Fibroblast of the aortic adventitia (primary cell): Measurements from ENCODE around the gene SBF2. TPM values are rescaled to one million over a fixed set of nuclear protein-coding genes. Genes with fewer than 3 reads are reported as not detected.

Source experiments
- DNase-seq: peaks from one replicate; pipeline ENCODE4 v3.0.0-alpha.2; 2010; ENCODE audit warnings: low read depth
- H3K4me3 ChIP-seq: 2 replicates; pipeline ENCODE4 v1.5.1; 2011; ENCODE audit warnings: low read depth, mild to moderate bottlenecking, control low read depth, low read length, moderate library complexity
- CTCF ChIP-seq: IDR thresholded peaks from 2 replicates; pipeline ENCODE4 v1.5.1; 2011; ENCODE audit warnings: mild to moderate bottlenecking, low read length, control low read depth, inconsistent platforms; ENCODE audit not compliant: insufficient read depth
- total RNA-seq: library from RNA; depleted of rRNA; stranded (reverse); fragments of >200 nt; gene quantifications from 2 replicates; pipeline ENCODE4 v1.2.3, GENCODE V29; 2012; ENCODE audit warnings: low replicate concordance

Gene SBF2
- total RNA-seq, 1 donor, result 65.3 TPM

DNA sequence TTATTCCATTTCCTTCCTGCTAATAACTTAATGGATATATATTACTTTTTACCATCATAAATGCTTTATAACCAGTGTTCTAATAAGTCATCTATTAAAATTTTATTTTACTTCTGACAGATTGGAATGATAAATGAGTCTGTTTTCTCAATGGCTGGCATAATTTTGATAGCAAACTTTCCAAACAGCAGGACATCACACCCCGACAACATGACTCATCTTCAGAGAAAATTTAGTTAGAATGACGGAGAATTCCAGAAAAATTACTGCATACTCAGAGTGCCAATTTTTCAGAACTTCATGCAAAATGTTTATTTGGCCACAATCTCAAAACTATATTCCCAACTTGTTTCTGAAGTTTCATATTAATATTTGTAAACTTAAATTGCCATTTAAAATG, 455.8 kb downstream of the SBF2 start:
- TF ChIP-seq CTCF, result no peak
- peak; percentile 50 for DNase-seq
- no peak overlapping the region for H3K4me3 ChIP-seq

DNA sequence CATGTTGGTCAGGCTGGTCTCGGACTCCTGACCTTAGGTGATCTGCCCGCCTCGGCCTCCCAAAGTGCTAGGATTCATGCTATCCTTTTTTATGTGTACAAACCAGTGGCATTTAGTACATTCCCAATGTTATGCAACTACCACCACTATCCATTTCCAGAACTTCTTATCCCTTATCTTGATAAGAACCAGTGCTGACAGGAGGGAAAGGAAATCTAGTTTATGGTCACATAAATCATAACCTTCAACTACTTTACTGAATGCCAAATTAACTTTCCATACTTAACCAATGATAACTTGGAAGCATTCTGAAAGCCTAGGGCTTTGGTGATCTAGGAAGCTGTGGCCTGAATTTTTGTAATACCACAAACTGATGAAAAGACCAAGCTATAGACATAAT, 459.7 kb downstream of the SBF2 start:
- H3K4me3 ChIP-seq, result no peak overlapping the region
- DNase-seq, result peak; percentile 84
- no peak for TF ChIP-seq CTCF

DNA sequence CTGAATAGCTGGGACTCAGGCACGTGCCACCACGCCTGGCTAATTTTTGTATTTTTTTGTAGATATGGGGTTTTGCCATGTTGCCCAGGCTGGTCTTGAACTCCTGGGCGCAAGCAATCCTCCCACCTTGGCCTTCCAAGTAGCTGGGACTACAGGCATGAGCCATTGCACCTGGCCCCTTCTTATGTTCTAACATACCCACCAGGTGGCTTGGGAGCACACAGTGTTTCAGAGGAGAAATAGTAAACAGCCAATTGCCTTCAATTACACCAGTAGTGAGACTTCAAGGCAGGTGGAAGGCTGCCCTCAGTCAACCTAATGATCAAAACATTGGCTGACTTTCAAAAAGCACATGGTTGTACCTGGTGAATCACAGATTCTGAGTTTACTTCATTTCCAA, 462.9 kb downstream of the SBF2 start:
- H3K4me3 ChIP-seq, result no peak overlapping the region
- DNase-seq, result no peak
- TF ChIP-seq CTCF, result no peak

DNA sequence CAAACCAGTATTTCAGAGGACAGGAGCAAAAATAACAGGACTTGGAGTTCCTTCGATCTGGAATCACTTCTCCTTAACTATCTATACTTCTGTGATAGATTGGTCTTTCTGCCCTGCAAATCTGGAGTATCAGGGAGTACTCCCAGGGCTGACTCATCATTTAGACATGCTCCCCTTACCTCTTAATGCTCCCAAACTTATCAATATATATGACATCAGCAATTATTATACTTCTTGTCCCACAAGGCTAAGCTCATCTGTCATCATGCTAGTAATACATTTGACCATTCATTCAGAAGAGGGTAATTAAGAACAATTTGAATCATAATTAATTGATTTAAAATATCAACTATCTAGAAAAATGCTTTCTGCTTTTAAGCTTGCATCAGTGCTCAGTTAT, 466.3 kb downstream of the SBF2 start:
- DNase-seq, result peak; percentile 18
- no peak overlapping the region for H3K4me3 ChIP-seq
- TF ChIP-seq CTCF, result no peak

GRCh38 chr11:9826390-9826789, 467.6 kb downstream of the SBF2 start:
- TF ChIP-seq CTCF, result no peak
- H3K4me3 ChIP-seq, result no peak overlapping the region
- DNase-seq, result no peak

DNA sequence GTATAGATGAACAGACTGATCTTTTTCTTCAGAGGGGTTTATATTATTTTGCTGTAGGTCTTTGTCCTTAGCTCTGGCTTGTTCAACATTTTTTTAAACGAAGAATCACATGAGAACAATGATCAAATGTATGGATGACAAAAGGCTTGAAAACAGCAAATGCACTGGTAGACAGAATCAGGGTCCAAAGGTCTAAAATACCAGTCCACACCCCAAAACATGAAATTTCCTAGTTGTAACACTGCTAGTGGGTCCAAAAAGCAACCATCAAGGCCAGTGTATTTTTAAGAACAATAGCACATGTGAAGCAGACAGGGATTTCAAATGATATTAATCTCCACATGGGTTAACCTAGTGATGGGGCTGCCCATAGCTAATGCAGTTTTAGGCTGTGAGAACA, 468.1 kb downstream of the SBF2 start:
- no peak for DNase-seq
- H3K4me3 ChIP-seq, result no peak overlapping the region
- TF ChIP-seq CTCF, result no peak

DNA sequence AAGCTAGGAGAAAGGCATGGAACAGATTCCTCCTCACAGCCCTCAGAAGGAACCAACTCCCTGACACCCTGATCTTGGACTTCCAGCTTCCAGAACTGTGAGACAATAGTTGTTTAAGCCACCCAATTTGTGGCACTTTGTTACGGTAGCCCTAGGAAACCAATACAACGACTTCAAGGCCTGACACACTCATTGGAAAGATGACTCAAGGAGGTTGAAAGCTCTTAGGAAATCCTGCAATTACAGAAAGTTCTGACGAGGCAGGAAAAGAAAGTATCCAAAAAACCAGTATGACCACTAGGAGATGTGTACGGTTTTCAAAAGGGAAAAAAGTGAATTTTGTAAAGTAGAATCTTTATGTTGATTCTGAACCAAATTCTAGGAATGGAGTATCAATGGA, 468.7 kb downstream of the SBF2 start:
- H3K4me3 ChIP-seq, result no peak overlapping the region
- no peak for TF ChIP-seq CTCF
- peak; percentile 54 for DNase-seq
